Fibroblast of skin of abdomen (primary cell): ENCODE data around the gene HYAL3.
"Not testable (repeated sequence)": the region's sequence is repeated elsewhere in the genome, so short reads cannot be mapped to it uniquely, and the experiment has no call there.

Experiments
- DNase-seq: peaks from one replicate; pipeline ENCODE4 v3.0.0-alpha.2; 2013

Gene HYAL3

GRCh38 chr3:50269460-50269859, 29.7 kb downstream of the HYAL3 start:
- DNase-seq = no peak

GRCh38 chr3:50268703-50269451, 30.3 kb downstream of the HYAL3 start, which contains the start of gene SEMA3B:
Gene SEMA3B (plus strand): TSS chr3:50269147. CDS start chr3:50269241, 94 bp downstream.
- no peak for DNase-seq

- no peak for DNase-seq
Measured at GRCh38 chr3:50268276-50268675, 30.9 kb downstream of the HYAL3 start.

GRCh38 chr3:50267280-50267913, 31.8 kb downstream of the HYAL3 start:
- no peak for DNase-seq

GRCh38 chr3:50266836-50267235, 32.4 kb downstream of the HYAL3 start:
- DNase-seq = no peak

- DNase-seq = no peak
Measured at GRCh38 chr3:50266017-50266416, 33.2 kb downstream of the HYAL3 start.

- no peak for DNase-seq
Measured at GRCh38 chr3:50265571-50265970, 33.6 kb downstream of the HYAL3 start.

- DNase-seq = no peak
Measured at GRCh38 chr3:50264964-50265485, 34.2 kb downstream of the HYAL3 start.

GRCh38 chr3:50264383-50264963, 34.7 kb downstream of the HYAL3 start:
- DNase-seq = peak; percentile 98

- no peak for DNase-seq
Measured at GRCh38 chr3:50263478-50264382, 35.5 kb downstream of the HYAL3 start.

- no peak for DNase-seq
Measured at GRCh38 chr3:50262778-50263177, 36.4 kb downstream of the HYAL3 start.

GRCh38 chr3:50262200-50262599, 37.0 kb downstream of the HYAL3 start:
- DNase-seq = not testable (repeated sequence)

- DNase-seq = no peak
Measured at GRCh38 chr3:50261505-50261904, 37.7 kb downstream of the HYAL3 start.

GRCh38 chr3:50260942-50261441, 38.2 kb downstream of the HYAL3 start:
- DNase-seq = no peak

GRCh38 chr3:50260027-50260941, 38.9 kb downstream of the HYAL3 start:
- DNase-seq = peak; percentile 86

GRCh38 chr3:50259432-50260026, 39.7 kb downstream of the HYAL3 start:
- DNase-seq = no peak

- no peak for DNase-seq
Measured at GRCh38 chr3:50258979-50259378, 40.2 kb downstream of the HYAL3 start.

GRCh38 chr3:50258029-50258680, 41.0 kb downstream of the HYAL3 start:
- no peak for DNase-seq

- no peak for DNase-seq
Measured at GRCh38 chr3:50256978-50257890, 42.0 kb downstream of the HYAL3 start.
